Left forelimb (tissue), 1 donor: ENCODE data around the gene ZBTB7C.
A peak's percentile ranks its signal among the peaks of the same experiment; 100 is the strongest.

Source experiments
- DNase-seq: peaks from one replicate; pipeline ENCODE4 v3.0.0-alpha.2; 2018; ENCODE audit warnings: low spot score

The ZBTB7C gene

DNA sequence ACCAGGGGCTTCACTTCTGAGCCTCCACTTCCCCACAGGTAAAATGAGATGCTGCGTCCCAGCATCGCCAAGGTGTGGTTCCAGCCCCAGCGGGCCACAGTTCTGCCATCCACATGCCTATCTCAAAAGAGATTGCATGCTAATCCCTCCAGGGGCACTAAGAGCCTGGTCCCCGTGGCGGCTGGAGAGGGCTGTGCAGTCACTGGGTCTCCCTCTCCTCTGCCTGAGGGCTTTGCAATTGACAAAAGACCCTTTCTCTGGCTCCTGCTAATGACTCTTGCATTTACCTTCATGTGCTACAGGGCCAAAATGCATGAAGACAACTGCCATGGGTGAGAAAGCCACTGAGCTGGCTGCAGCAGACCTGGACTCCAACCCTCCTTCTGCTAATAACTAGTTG is 18.5 kb downstream of the ZBTB7C start:
- DNase-seq: no peak

DNA sequence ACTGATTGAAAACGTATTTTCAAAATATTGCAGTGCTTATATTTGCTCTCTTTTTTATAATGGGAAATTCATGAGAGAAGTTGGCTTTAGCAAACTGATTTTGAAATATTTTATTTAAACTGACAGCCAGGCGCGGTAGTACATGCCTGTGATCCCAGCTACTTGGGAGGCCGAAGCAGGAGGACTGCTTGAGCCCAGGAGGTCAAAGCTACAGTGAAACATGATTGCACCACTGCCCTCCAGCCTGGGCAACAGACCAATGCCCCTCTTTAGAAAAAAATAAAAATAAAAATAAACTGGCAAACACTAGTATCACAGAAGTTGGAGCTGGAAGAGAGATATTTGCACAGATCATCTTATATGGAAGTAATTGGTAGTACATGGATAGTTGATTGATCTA is 20.7 kb downstream of the ZBTB7C start:
- DNase-seq: no peak

DNA sequence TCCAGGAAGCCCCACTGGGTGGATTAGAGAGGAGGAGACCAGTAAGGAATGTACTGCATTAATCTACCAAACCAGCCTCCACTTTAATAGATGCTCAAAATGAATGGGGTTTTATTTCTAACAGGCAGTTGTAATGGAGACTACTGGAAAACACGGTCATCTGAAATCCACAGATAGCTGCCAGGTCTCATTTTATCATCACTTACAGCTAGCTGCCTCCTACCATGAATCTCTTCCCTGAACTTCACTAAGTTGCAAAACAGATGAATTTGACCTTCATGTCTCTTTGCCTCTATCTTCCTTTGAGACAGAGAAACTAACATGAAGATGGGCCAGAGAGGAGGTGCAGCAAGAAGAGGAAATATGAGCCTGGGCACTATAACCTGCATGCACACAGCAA is 21.9 kb downstream of the ZBTB7C start:
- no peak for DNase-seq

DNA sequence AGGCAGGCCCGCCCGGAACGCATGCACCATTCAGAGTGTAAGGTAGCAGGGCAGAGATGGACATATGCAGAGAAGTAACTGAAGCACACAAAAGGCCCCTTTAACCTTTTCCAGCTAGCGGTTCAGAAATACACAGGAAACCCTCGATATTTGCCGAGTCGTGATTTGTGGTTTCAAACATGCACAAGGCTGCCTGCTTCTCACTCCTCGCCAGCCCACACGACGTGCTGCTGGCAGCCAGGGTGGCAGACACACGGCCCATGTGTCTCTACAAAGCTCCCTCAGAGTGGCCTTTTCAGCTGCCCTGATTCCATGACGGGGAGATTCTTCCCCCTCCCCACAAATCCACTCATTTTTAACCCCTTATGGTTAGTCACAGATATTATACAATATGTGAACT is 23.6 kb downstream of the ZBTB7C start:
- no peak for DNase-seq

DNA sequence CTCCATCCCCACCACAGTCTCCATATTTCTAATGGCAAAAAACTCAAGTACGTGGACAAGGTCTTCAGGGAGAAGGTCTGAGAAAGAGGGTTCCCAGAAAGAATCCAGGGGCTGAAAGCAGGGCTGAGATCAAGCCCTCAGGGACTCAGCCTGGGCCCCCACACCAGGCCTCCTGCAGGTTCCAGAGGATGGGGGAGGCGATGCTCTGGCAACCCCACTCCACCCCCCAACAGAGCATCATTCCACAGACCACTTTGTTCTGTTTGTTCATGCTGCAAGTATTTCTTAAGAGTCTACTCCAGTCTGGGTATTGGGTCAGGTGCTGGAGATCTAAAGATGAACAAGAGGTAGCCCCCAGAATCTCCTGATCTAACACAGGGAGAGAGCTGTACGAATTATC is 32.2 kb downstream of the ZBTB7C start:
- DNase-seq: no peak

DNA sequence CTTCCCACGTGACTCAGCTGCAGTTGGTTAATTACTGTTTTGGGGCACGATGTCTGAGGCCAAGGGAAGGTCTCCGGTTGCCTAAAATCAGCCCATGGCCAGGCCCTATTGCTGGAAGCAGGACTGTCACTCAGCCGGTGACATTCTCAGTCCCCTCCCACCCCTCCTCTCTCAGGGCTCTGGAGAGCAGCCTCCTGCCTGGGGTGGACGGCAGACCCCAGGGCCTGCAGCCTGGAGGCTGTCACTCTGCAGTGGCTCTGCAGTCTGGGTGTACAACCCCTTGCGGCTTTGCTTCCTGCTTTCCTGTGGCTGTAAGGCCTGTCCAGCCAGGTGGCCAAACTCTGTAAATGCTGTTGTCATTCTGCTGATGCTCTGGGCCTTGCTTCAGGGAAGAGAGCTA is 32.8 kb downstream of the ZBTB7C start:
- DNase-seq: no peak

DNA sequence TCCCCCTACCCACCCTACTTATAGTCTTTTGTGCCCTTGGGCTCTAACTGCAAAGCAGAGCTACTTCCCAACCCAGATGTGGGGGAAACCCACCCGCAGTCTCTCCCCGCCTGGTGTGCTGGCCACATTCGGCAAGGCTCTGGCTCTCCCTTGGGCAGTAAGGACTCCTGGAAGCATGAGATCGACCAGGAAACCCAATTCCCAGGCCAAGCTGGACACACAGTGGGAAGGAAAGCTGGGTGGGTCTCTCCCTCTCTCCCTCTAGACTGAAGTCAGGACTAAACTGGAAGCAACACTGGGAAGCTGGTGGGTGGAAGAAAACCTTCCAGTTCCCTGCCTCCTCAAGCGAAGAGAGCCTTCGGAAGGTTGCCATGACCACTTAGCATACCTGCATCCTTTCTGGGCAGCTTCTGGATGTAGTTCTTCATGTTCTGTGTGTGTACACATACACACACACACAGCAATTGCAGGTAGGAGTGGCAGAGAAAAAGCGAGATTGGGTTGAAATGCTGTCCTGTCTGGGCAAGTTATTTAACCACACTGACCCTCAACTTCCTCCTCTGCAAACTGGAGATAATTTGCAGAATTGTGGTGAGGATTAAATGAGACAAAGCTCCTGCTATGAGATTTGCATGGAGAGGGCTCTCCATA is 33.9 kb downstream of the ZBTB7C start:
- DNase-seq: no peak

DNA sequence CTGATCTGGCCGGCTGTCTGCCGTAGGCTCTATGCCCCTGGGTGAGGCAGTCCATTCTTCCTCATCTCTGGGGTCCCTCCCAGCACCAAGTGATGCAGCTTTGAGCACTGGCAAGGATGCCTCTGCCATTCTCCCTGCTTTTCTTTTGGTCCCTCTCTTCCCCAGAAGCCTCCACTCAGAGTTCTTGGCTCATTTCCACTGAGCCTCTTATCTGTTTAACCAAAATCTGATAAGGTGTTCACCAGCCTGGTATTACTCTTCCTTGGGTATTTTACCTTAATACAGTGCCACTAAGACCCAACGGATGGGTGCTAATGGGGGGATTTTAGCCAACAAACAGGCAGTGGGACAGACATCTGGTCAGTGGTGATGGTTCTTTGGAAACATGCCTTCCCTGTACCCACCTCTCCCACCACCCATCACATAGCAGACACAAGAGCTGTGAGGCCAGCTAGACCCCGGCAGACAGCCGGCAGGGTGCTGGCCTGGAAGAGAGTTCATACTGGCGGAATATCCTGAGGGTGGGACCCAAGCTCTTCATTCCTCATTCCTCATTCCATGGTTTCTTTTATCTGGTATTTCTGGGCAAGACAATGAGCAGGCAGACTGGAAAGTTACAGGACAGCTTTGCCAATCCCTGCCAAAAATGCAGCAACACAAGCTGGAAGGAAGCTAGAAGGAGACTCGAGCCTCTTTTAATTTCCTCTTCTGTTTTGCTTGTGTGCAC is 34.6 kb downstream of the ZBTB7C start:
- no peak for DNase-seq

DNA sequence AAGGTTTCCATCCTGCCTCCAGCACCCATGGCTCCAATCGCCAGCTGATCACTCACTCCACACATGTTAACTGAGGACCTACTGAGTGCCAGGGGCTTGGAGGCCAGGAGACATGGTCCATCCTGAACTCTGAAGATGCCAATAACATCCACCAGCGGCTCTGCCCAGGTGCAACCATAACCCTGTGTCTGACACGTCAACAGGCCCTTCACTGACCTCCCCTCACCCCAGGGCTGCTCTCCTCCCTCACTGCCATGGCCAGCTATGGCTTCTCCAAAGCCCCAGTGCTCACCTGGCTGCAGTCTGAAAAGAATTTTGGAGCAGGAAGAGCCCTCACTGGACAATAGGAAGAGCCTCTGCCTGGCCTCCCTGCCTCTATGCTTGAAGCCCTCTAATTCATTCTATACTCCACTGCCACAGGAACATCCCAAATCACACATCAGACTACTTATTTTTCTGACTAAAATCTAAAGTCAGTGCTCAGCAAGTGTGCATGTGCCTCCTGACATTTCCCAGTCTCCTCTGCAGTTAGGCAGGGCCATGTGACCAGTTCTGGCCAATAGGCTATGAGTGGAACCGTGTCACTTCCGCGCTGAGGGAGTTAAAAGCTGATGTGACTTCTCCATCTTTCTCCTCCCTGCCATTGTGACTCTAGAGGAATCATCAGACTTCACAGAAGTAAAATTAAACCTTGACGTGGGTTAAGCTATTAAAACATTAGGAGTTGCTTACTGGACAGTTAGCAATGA is 37.2 kb downstream of the ZBTB7C start:
- no peak for DNase-seq

DNA sequence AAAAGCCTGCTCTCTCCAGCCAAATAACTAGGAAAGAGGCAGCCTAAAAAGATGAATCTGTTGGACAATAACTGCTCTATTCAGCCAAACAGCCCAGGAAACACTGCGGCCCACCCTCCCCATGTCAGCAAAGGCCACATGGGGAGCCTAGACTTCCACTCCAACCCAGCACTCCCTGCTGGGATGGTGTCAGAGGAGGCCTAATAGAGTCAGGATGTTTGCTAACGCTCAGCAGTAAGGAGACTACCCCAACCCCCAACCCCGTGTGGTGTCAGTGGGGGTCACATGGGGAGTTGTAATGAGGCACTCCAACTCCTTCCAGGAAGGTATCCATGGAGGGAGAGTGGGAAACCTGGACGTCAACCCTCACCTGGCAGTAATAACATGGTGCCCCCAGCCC is 41.6 kb downstream of the ZBTB7C start:
- DNase-seq: peak; percentile 6

DNA sequence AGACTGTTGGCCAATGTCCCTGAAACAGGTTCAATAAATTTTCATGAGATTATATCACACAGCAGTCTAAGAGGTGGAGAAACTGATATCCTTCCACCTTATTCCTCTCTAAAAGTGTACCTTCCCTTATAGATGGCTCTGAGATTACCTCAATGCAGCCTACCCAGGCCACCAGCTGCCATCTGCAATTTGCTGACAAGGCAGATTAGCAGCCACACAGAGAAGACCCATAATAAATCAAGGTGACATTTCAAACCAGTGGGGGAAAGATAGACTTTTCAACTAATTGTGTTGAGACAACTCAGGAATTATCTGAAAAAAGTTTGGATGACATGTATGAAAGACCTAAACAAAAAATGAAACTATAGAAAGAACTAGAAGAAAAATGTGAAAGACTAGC is 43.2 kb downstream of the ZBTB7C start:
- DNase-seq: peak; percentile 14

DNA sequence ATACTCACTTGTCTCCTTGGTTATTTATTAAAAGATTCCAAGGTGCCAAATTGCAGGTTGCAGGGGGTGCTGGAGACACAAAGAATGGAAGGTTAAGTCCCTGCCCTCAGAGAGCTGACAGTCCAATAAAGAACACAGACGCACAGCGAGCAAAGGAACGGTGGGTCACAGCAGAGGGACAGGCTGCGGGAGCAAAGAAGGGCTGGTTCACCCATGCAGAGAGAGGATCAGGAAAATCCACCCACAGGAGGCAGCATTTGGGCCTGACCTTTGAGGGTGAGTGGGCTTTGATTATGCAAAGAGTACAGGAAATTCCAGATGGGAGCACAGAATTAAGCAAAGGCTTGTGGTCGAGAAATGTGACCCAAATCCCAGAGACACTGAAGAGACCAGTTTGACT is 45.0 kb downstream of the ZBTB7C start:
- peak; percentile 18 for DNase-seq

DNA sequence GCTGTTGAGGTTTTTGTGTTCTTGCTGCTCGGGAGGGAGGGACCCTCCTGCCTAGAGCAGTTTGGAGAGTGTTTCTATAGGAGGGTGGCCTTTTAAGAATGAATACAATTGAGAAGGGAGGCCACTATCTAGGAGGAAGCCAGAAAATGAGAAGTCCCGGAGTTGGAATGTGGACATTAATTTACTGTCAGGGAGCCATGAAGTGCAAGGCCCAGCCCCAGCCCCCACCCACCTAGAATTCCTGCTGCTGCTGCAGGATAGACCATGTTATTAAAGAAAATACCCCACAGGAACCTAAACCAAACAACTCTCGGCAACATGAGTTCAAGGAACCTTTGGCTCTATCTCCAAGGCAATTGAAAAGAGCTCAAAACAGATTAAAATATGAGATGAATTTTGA is 46.0 kb downstream of the ZBTB7C start:
- peak; percentile 40 for DNase-seq

DNA sequence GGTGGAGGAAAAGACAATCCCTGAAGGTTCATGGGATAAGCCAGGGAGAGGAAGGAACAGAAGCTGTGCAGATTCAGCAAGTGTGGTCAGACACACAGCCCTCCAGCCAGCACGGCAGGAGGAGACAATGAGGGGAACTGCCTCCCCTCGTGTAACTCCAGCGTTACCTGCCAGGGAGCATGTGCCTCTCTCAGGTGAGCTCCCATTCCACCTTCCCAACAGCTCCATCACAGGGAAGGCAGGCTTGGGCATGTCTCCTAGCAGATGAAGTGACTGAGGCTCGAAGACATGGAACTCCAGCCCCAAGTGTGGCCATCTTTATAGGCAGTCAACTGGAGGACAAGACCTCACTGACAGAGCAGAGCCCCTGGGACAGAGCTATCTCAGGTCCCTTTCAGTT is 47.4 kb downstream of the ZBTB7C start:
- no peak for DNase-seq

DNA sequence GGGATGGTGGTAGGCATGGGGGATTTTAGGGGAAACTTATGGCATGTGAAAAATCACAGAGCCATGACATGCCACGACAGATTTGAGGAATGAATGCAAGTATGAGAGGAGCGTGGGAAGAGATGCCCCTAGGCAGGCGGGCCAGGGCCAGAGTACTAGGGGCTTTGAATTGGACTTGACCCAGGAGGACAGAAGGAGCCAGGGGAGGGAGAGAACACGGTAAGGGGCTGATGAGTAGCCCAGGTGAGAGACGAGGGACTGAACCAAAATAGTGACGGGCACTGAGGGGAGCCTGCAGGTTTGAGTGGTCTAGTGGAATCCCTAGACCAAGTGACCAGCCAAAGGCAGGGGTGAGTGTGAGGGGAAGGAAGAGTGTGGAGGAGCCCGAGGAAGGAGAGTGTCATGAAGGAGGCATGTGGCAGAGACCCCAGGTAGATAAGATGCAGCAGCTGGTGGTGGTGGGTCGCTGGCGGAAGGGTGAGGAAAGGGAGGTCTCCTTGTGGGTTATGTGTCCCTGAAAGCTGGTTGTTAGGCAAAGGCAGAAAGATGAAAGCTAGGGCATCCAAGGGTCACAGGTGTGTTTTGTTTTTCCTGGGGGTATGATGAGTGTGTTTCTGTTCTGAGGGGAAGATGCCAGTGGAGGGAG is 48.7 kb downstream of the ZBTB7C start:
- peak; percentile 48 for DNase-seq

DNA sequence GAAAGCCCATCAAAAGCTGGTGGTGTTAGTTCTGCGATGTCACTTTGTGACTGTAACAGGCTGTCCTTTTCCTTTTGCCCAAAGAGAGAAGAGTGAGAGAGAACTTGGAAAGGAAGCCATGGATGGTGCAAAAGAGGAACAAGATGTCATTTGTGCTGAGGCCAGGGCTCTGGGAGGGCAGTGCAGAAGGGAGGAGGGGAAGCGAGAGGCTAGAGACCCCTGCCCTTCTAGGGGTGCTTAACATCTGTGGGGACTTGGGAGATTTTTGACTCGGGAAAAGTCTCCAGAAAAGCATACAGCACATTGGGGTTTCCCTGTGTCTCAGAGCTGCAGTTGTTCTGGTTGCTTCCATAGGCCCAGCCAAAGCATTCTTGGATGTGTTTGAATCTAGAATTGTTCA is 49.6 kb downstream of the ZBTB7C start:
- DNase-seq: peak; percentile 5

DNA sequence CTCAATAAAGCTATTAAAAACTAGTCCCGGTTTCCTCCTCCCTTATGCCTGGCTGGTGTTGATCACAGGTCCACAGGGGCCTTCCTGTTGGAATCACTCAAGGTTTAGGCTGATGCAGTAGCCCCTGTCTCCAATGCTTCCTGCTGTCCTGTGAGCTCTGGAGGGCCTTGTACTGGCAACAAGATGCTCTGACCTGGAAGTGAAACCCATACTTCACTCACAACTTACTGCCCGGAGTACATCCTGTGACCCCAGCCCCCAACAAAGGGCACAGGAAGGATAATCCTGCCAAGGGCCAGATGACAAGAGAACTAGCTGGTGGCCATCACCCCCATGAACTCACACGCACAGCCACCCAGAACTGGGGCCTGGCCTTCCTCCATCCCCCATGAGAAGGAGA is 50.3 kb downstream of the ZBTB7C start:
- peak; percentile 31 for DNase-seq

DNA sequence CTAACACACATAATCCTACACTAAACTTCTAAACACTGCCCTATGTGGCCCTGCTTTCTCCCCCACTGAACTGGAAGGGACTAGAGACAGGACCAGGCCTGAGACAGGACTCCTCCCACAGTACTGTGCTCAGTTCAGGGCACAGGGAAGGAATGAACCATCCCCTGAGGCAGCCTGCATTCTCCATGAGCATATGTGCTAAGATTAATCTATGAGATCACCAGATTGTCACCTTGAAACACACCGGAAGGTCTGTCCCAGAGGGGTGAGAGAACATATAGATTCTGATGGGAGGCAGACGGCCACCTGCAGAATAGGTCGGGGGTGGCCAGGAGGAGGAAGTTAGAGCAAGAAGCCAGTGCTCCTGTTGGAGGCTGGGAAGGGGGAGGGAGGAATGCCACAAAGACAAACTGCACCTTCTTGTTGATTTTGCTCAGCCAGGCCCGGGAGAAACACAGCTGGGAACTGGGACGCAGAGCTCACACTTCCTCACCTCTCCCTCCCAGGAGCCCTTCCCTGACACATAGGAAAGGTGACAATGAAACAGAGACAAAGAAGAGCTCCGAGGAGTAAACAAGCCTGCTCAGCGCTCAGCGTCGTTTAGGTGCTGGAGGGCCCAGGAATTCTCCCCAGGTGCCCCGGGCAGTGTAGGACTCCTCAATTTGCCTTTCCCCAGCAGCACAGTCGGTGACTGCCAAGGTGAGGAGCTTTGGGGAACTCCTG is 52.1 kb downstream of the ZBTB7C start:
- peak; percentile 18 for DNase-seq

DNA sequence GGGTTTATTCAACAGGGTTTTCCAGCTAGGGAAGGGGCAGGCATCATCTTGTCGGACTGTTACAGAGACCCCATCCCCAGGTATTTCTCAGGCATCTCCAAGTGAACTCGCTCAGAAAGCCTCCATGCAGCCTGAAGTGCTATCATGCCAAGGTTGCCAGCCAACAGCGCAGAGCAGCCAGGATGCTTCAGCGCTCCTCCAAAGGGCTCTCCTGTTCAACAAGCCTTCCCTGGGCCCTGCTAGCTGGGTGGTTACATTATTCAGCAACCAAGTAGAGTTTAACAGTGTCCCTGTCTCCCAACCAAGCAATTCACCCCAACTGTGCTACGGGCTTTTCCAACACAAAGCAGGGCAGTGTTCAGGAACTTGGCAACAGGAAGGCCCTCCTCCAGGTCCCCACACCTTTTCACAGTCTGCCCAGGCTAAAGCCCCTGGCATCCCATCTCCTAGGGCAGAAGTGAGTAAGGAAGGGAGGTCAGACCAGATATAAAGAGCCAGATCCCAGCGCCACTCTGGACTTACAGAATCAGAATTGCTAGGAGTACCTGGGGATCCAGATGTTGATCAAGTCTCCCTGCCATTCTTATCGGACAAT is 52.9 kb downstream of the ZBTB7C start:
- peak; percentile 38 for DNase-seq

DNA sequence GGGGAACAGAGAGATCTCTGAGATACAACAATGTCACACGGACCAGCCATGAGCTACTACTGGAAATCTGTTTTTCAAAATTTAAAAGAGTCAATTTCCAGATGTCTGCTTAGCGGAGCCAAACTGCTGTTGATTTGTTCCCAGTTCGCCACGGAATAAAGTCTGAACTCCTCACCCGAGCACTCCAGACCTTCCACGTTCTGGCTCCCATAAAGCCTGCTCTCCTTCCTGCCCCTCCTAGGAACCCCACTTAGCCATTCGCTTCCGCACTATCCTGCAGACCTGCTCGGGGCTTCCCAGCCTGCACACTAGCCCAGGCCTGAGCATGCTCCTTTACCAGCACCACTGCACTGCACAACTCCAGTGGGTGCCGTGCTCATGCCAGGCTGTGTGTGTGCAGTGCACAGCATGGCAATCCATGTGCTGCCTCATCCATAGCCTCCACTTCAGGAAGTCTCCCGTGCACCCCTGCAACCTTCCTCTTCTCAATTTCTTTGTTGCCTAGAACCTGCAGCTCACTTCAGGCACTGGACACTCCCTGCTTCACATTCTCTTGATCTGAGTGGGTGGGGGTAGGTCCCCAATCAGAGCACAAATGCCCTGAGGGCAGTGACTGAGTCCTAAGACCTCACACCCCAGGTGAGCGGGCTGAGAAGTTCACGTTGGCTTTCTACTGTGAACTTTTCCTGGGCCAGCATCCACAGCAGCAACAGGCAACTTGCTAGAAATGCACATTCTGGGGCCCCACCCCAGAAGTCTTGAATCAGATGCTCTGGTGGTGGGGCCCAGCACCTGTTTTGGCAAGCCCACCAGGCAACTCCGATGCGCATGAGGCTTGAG is 53.7 kb downstream of the ZBTB7C start:
- DNase-seq: peak; percentile 67
